ENCODE data around the gene VAPA.

Gene VAPA

GRCh38 chr18:9943311-9943710, 29.5 kb downstream of the VAPA start:
- no peak for DNase-seq (ENCODE audit: low spot score)

- DNase-seq (ENCODE audit: low spot score), result peak; percentile 45
These were observed 31.0 kb downstream of the VAPA start for GRCh38 chr18:9944805-9945204.

- no peak for DNase-seq (ENCODE audit: low spot score)
These were observed 33.0 kb downstream of the VAPA start for GRCh38 chr18:9946831-9947230.

- DNase-seq (ENCODE audit: low spot score), result no peak
These were observed 33.4 kb downstream of the VAPA start for GRCh38 chr18:9947248-9947647.

- no peak for DNase-seq (ENCODE audit: low spot score)
These were observed 35.5 kb downstream of the VAPA start for GRCh38 chr18:9949315-9949714.

GRCh38 chr18:9949861-9950260, 36.0 kb downstream of the VAPA start:
- DNase-seq (ENCODE audit: low spot score), result no peak

- no peak for DNase-seq (ENCODE audit: low spot score)
These were observed 36.6 kb downstream of the VAPA start for GRCh38 chr18:9950289-9951016.

- DNase-seq (ENCODE audit: low spot score), result no peak
These were observed 37.4 kb downstream of the VAPA start for GRCh38 chr18:9951022-9951859.

- no peak for DNase-seq (ENCODE audit: low spot score)
These were observed 39.0 kb downstream of the VAPA start for GRCh38 chr18:9952633-9953416.

GRCh38 chr18:9958861-9959399, 45.1 kb downstream of the VAPA start:
- DNase-seq (ENCODE audit: low spot score), result no peak

GRCh38 chr18:9959564-9959963, 45.7 kb downstream of the VAPA start:
- no peak for DNase-seq (ENCODE audit: low spot score)

GRCh38 chr18:9960258-9960904, 46.6 kb downstream of the VAPA start:
- no peak for DNase-seq (ENCODE audit: low spot score)

- no peak for DNase-seq (ENCODE audit: low spot score)
These were observed 47.2 kb downstream of the VAPA start for GRCh38 chr18:9961041-9961440.

GRCh38 chr18:9965711-9966624, 52.2 kb downstream of the VAPA start:
- no peak for DNase-seq (ENCODE audit: low spot score)

- no peak for DNase-seq (ENCODE audit: low spot score)
These were observed 54.4 kb downstream of the VAPA start for GRCh38 chr18:9968081-9968848.

GRCh38 chr18:9969247-9969646, 55.4 kb downstream of the VAPA start:
- DNase-seq (ENCODE audit: low spot score), result no peak

GRCh38 chr18:9971313-9971920, 57.6 kb downstream of the VAPA start:
- peak; percentile 65 for DNase-seq (ENCODE audit: low spot score)

GRCh38 chr18:9973470-9973869, 59.7 kb downstream of the VAPA start:
- no peak for DNase-seq (ENCODE audit: low spot score)

GRCh38 chr18:9974279-9974915, 60.6 kb downstream of the VAPA start:
- no peak for DNase-seq (ENCODE audit: low spot score)

All from HuH-7.5 (cell line).